Tibial nerve (tissue), 4 donors: ENCODE data around the gene FXYD2. TPM values are rescaled to one million over a fixed set of nuclear protein-coding genes. Genes with fewer than 3 reads are reported as not detected.

Experiments used
- DNase-seq, 2 donors: peaks; one replicate each; pipeline ENCODE4 v3.0.0-alpha.2; 2019; ENCODE audit warnings: low spot score in 2 of 2
- H3K27ac ChIP-seq, 4 donors: fragments of 200-600 bp; sonication (generic) in 3 of 4; one replicate each; pipeline ENCODE4 v1.5.1; 2017 to 2019; ENCODE audit warnings: mild to moderate bottlenecking in 1 of 4
- H3K27me3 ChIP-seq, 2 donors: fragments of 200-600 bp; sonication (generic) in 1 of 2; one replicate each; pipeline versions ENCODE4 v1.5.1 to v1.6.0; 2017 to 2019
- H3K36me3 ChIP-seq, 3 donors: fragments of 200-600 bp; sonication (generic); one replicate each; pipeline ENCODE4 v1.5.1; 2018 to 2019
- H3K4me1 ChIP-seq, 4 donors: fragments of 200-600 bp; sonication (generic) in 3 of 4; one replicate each; pipeline ENCODE4 v1.5.1; 2017 to 2019
- H3K4me3 ChIP-seq, 4 donors: fragments of 200-600 bp; sonication (generic) in 3 of 4; one replicate each; pipeline ENCODE4 v1.5.1; 2017 to 2019; ENCODE audit warnings: mild to moderate bottlenecking in 1 of 4, moderate library complexity in 1 of 4
- H3K9me3 ChIP-seq, 4 donors: fragments of 200-600 bp; sonication (generic) in 3 of 4; one replicate each; pipeline ENCODE4 v1.5.1; 2017 to 2019
- CTCF ChIP-seq, 5 experiments: fragments of 200-600 bp in 3 of 5; fragments of 450-650 bp in 2 of 5; sonication (generic) in 3 of 5; IDR thresholded peaks; one replicate each; pipeline ENCODE4 v1.5.1; 2016 to 2019; ENCODE audit warnings: antibody characterized with exemption in 5 of 5, mild to moderate bottlenecking in 3 of 5, moderate library complexity in 2 of 5
- EP300 ChIP-seq, 2 donors: sonication (generic); formaldehyde crosslinking; IDR thresholded peaks; one replicate each; pipeline ENCODE4 v1.6.1; 2017; ENCODE audit warnings: antibody characterized with exemption in 2 of 2, mild to moderate bottlenecking in 1 of 2
- POLR2A ChIP-seq, 2 donors: fragments of 450-650 bp; IDR thresholded peaks; one replicate each; pipeline ENCODE4 v1.6.1; 2017; ENCODE audit warnings: antibody characterized with exemption in 2 of 2, mild to moderate bottlenecking in 2 of 2, moderate library complexity in 2 of 2
- WGBS, 2 donors: methylation state at CpG; one replicate each; pipeline ENCODE4 v1.1.5; 2018; 5-methylcytosine and 5-hydroxymethylcytosine counted together
- total RNA-seq, 4 donors: library from RNA; depleted of rRNA; stranded (reverse); fragments of >200 nt; gene quantifications; one replicate each; pipeline ENCODE4 v1.1.0, GENCODE V29; 2016

FXYD2 gene
- total RNA-seq, 4 donors from 2014 or later: 0.39 to 1.8 (median 0.96) TPM

GRCh38 chr11:117818041-117818873 lies 6.3 kb downstream of the FXYD2 start:
- H3K4me3 ChIP-seq: no peak overlapping the region
- H3K4me1 ChIP-seq: peaks cover 0 to 30% (median 13%) of the 10 kb centered on the region in 4 donors
- TF ChIP-seq CTCF (IDR thresholded peaks at IDR 0.05) (peak in 1 of 5 experiments; percentile 3), POLR2A (IDR thresholded peaks at IDR 0.05) (no peak)
- no peaks in the 10 kb centered on the region for H3K27me3 ChIP-seq
- no peaks in the 10 kb centered on the region for H3K36me3 ChIP-seq
- 58 to 60% methylated on average over 9 of the region's 9 CpGs for WGBS, 2 donors
- no peak overlapping the region for H3K27ac ChIP-seq
- H3K9me3 ChIP-seq: no peaks in the 10 kb centered on the region
- DNase-seq: no peak

- WGBS, 2 donors: 20% methylated on average over 19 of the region's 19 CpGs
- Histone ChIP-seq H3K36me3 (no peaks in the 10 kb centered on the region), H3K4me3 (no peak overlapping the region), H3K27me3 (no peaks in the 10 kb centered on the region), H3K9me3 (no peaks in the 10 kb centered on the region), H3K27ac (peak overlapping the region in 1 of 4 donors; percentile 48), H3K4me1 (peaks cover 0 to 30% (median 11%) of the 10 kb centered on the region in 4 donors)
- peak; percentile 73 to 87 for DNase-seq
- no peak for TF ChIP-seq POLR2A (IDR thresholded peaks at IDR 0.05)
- no peak for TF ChIP-seq EP300 (IDR thresholded peaks at IDR 0.05)
- peak; percentile 95 to 100 (median 96) for TF ChIP-seq CTCF (IDR thresholded peaks at IDR 0.05)
These were observed 7.0 kb downstream of the FXYD2 start for GRCh38 chr11:117817368-117818040.

- H3K27me3 ChIP-seq: no peaks in the 10 kb centered on the region
- H3K36me3 ChIP-seq: no peaks in the 10 kb centered on the region
- 87 to 91% methylated on average over 3 to 5 of the region's 5 CpGs for WGBS, 2 donors
- peak overlapping the region in 1 of 4 donors; percentile 48 for H3K27ac ChIP-seq
- H3K9me3 ChIP-seq: no peaks in the 10 kb centered on the region
- no peak for TF ChIP-seq EP300 (IDR thresholded peaks at IDR 0.05)
- TF ChIP-seq CTCF (IDR thresholded peaks at IDR 0.05): no peak
- no peak for TF ChIP-seq POLR2A (IDR thresholded peaks at IDR 0.05)
- no peak overlapping the region for H3K4me3 ChIP-seq
- DNase-seq: no peak
- H3K4me1 ChIP-seq: peaks cover 0 to 30% (median 11%) of the 10 kb centered on the region in 4 donors
These were observed 7.6 kb downstream of the FXYD2 start for GRCh38 chr11:117816846-117817367.

- H3K4me3 ChIP-seq: no peak overlapping the region
- DNase-seq: no peak
- no peaks in the 10 kb centered on the region for H3K36me3 ChIP-seq
- TF ChIP-seq POLR2A (IDR thresholded peaks at IDR 0.05) (no peak), CTCF (IDR thresholded peaks at IDR 0.05) (no peak), EP300 (IDR thresholded peaks at IDR 0.05) (no peak)
- H3K9me3 ChIP-seq: no peaks in the 10 kb centered on the region
- no peaks in the 10 kb centered on the region for H3K27me3 ChIP-seq
- peaks cover 0 to 30% (median 11%) of the 10 kb centered on the region in 4 donors for H3K4me1 ChIP-seq
- WGBS, 2 donors: 63 to 87% methylated on average over 12 to 13 of the region's 20 CpGs
- H3K27ac ChIP-seq: peak overlapping the region in 1 of 4 donors; percentile 70
These were observed 8.3 kb downstream of the FXYD2 start for GRCh38 chr11:117816151-117816741.
